HEK293T (cell line): ENCODE measurements around the gene DPCD.
A peak's percentile ranks its signal among the peaks of the same experiment; 100 is the strongest.

Experiments used
- CTCF ChIA-PET: fragments of 350-600 bp; formaldehyde crosslinking; extraction: SDS; loops from one replicate; lab custom pipeline; 2021; ENCODE audit warnings: antibody characterized with exemption, inconsistent platforms; lab: Yijun Ruan, JAX
- POLR2A ChIA-PET: fragments of 350-600 bp; formaldehyde crosslinking; extraction: SDS; loops from one replicate; lab custom pipeline; 2020; ENCODE audit warnings: antibody characterized with exemption, inconsistent platforms; lab: Yijun Ruan, JAX
- DNase-seq: peaks from one replicate; pipeline ENCODE4 v3.0.0; 2012; ENCODE audit warnings: mixed read lengths; ENCODE audit errors: extremely low spot score
- ARNT ChIP-seq: fragments of 450-650 bp; IDR thresholded peaks from 2 replicates; pipeline ENCODE4 v1.6.1; 2017; ENCODE audit warnings: mild to moderate bottlenecking
- BHLHE40 ChIP-seq: fragments of 450-650 bp; IDR thresholded peaks from 2 replicates; pipeline ENCODE4 v1.6.1; 2016; ENCODE audit warnings: mild to moderate bottlenecking, moderate library complexity, borderline replicate concordance
- CTBP1 ChIP-seq: fragments of 450-650 bp; IDR thresholded peaks from 2 replicates; pipeline ENCODE4 v1.6.1; 2016; ENCODE audit warnings: borderline replicate concordance
- ELF4 ChIP-seq: fragments of 450-650 bp; IDR thresholded peaks from 2 replicates; pipeline ENCODE4 v1.6.1; 2017; ENCODE audit warnings: antibody characterized with exemption
- FOXA1 ChIP-seq: fragments of 450-650 bp; IDR thresholded peaks from 2 replicates; pipeline ENCODE4 v1.6.1; 2016; ENCODE audit warnings: mild to moderate bottlenecking
- FOXK2 ChIP-seq: fragments of 450-650 bp; IDR thresholded peaks from 2 replicates; pipeline ENCODE4 v1.6.1; 2016; ENCODE audit warnings: mild to moderate bottlenecking
- FOXM1 ChIP-seq: fragments of 450-650 bp; IDR thresholded peaks from 2 replicates; pipeline ENCODE4 v1.6.1; 2017; ENCODE audit warnings: mild to moderate bottlenecking, borderline replicate concordance
- HDGF ChIP-seq: fragments of 450-650 bp; IDR thresholded peaks from 2 replicates; pipeline ENCODE4 v1.6.1; 2017; ENCODE audit warnings: antibody characterized with exemption, borderline replicate concordance
- L3MBTL2 ChIP-seq: fragments of 450-650 bp; conservative IDR thresholded peaks from 2 replicates; pipeline ENCODE4 v1.6.1; 2016; ENCODE audit warnings: mild to moderate bottlenecking
- LEF1 ChIP-seq: fragments of 450-650 bp; IDR thresholded peaks from 2 replicates; pipeline ENCODE4 v1.6.1; 2017; ENCODE audit warnings: mild to moderate bottlenecking, borderline replicate concordance
- NFRKB ChIP-seq: fragments of 450-650 bp; IDR thresholded peaks from 2 replicates; pipeline ENCODE4 v1.6.1; 2016; ENCODE audit warnings: mild to moderate bottlenecking, moderate library complexity
- PKNOX1 ChIP-seq: fragments of 450-650 bp; IDR thresholded peaks from 2 replicates; pipeline ENCODE4 v1.6.1; 2016
- SP1 ChIP-seq: fragments of 450-650 bp; IDR thresholded peaks from 2 replicates; pipeline ENCODE4 v1.6.1; 2017
- SUZ12 ChIP-seq: fragments of 450-650 bp; IDR thresholded peaks from 2 replicates; pipeline ENCODE4 v1.6.1; 2016; ENCODE audit warnings: mild to moderate bottlenecking
- TARDBP ChIP-seq: fragments of 450-650 bp; IDR thresholded peaks from 2 replicates; pipeline ENCODE4 v1.6.1; 2016
- ZNF384 ChIP-seq: fragments of 450-650 bp; IDR thresholded peaks from 2 replicates; pipeline ENCODE4 v1.6.1; 2016

Gene DPCD

GRCh38 chr10:101569622-101570427 lies 18.3 kb upstream of the DPCD start:
- POLR2A ChIA-PET: no interaction called here
- CTCF ChIA-PET: interaction anchor here (0.6 to 2.1 kb wide), 25 partner anchors 9 to 413 kb away, joined by 3 to 14 read pairs (median 3); no protein-coding TSS in a partner anchor
- DNase-seq: peak; percentile 92
- TF ChIP-seq L3MBTL2 (peak; percentile 40; the same call in 1 of the 2 replicates), ZNF384 (no peak), FOXK2 (no peak)

GRCh38 chr10:101570428-101571270 lies 17.5 kb upstream of the DPCD start:
- no peak for TF ChIP-seq TARDBP
- TF ChIP-seq FOXM1: no peak
- TF ChIP-seq ARNT: no peak
- no peak for TF ChIP-seq ZNF384
- no peak for TF ChIP-seq FOXA1
- no peak for TF ChIP-seq FOXK2
- TF ChIP-seq CTBP1: no peak
- no peak for TF ChIP-seq ELF4
- TF ChIP-seq BHLHE40: no peak
- TF ChIP-seq SUZ12: no peak
- POLR2A ChIA-PET: interaction anchor here (1.5 kb wide), 1 partner anchor 357 kb away, joined by 6 read pairs; no protein-coding TSS in a partner anchor

GRCh38 chr10:101571271-101571925 lies 16.7 kb upstream of the DPCD start:
- CTCF ChIA-PET: interaction anchor here (0.7 to 2.1 kb wide), 13 partner anchors 15 to 410 kb away, joined by 3 to 14 read pairs (median 3); no protein-coding TSS in a partner anchor
- POLR2A ChIA-PET: interaction anchor here (0.8 to 1.5 kb wide), 2 partner anchors 357 to 360 kb away, joined by 3 to 6 read pairs; no protein-coding TSS in a partner anchor
- no peak for DNase-seq
- TF ChIP-seq ELF4 (no peak), TARDBP (no peak), L3MBTL2 (no peak), PKNOX1 (no peak), LEF1 (no peak), CTBP1 (no peak), FOXM1 (no peak), ZNF384 (no peak), FOXK2 (no peak), HDGF (no peak), ARNT (no peak), FOXA1 (no peak), SP1 (no peak), NFRKB (no peak), SUZ12 (no peak), BHLHE40 (no peak)

More at GRCh38 chr10:101570428-101571270, 17.5 kb upstream of the DPCD start:
- CTCF ChIA-PET: interaction anchor here (0.7 to 2.1 kb wide), 19 partner anchors 14 to 413 kb away, joined by 3 to 14 read pairs (median 3); no protein-coding TSS in a partner anchor
- no peak for DNase-seq

- TF ChIP-seq NFRKB (no peak), L3MBTL2 (no peak), FOXM1 (no peak), PKNOX1 (no peak), FOXK2 (no peak), FOXA1 (no peak), ELF4 (no peak), TARDBP (no peak)
- DNase-seq: no peak
- ChIA-PET POLR2A (interaction anchor here (0.8 kb wide), 1 partner anchor 360 kb away, joined by 3 read pairs; no protein-coding TSS in a partner anchor), CTCF (interaction anchor here (2.1 kb wide), 1 partner anchor 358 kb away, joined by 14 read pairs; no protein-coding TSS in a partner anchor)
These were observed 16.0 kb upstream of the DPCD start for GRCh38 chr10:101572126-101572525.

- ChIA-PET CTCF (no interaction called here), POLR2A (no interaction called here)
- TF ChIP-seq FOXK2 (no peak), TARDBP (no peak), PKNOX1 (no peak), FOXM1 (no peak), L3MBTL2 (no peak), BHLHE40 (no peak), FOXA1 (no peak), ZNF384 (no peak), NFRKB (no peak), CTBP1 (no peak), ARNT (no peak), ELF4 (no peak), LEF1 (no peak), HDGF (no peak), SP1 (no peak), SUZ12 (no peak)
- DNase-seq: no peak
These were observed 15.3 kb upstream of the DPCD start for GRCh38 chr10:101572785-101573184.
